CD14-positive monocyte (primary cell): ENCODE results near the gene FAM227B. TPM values are rescaled to one million over a fixed set of nuclear protein-coding genes. Genes with fewer than 3 reads are reported as not detected.

ENCODE experiments used
- DNase-seq, 3 donors: peaks; one replicate each; pipeline ENCODE4 v3.0.0-alpha.2; 2011 to 2022
- H2AFZ ChIP-seq: 2 replicates; pipeline ENCODE4 v1.6.0; 2012; ENCODE audit warnings: mild to moderate bottlenecking, low read depth, low read length, inconsistent platforms; ENCODE audit not compliant: insufficient read depth, poor library complexity, severe bottlenecking
- H3K27ac ChIP-seq, 2 donors: 1 replicate in 1 of 2; 2 replicates in 1 of 2; pipeline ENCODE4 v1.5.1; 2012 to 2013; ENCODE audit warnings: low read length in 2 of 2, control low read depth in 1 of 2, inconsistent platforms in 1 of 2, low read depth in 1 of 2, mild to moderate bottlenecking in 1 of 2
- H3K27me3 ChIP-seq, 2 donors: one replicate each; pipeline versions ENCODE4 v1.6.0 to v1.6.1; 2011 to 2013; ENCODE audit warnings: low read length in 2 of 2; ENCODE audit not compliant: control insufficient read depth in 2 of 2, insufficient read depth in 2 of 2
- H3K36me3 ChIP-seq, 2 donors: replicated peaks in 1 of 2; 1 replicate in 1 of 2; 2 replicates in 1 of 2; pipeline versions ENCODE4 v1.5.1 to v1.6.1; 2012 to 2013; ENCODE audit warnings: low read length in 2 of 2, control low read depth in 1 of 2, inconsistent platforms in 1 of 2, mild to moderate bottlenecking in 1 of 2; ENCODE audit not compliant: insufficient read depth in 2 of 2, control insufficient read depth in 1 of 2
- H3K4me1 ChIP-seq, 2 donors: 1 replicate in 1 of 2; 2 replicates in 1 of 2; pipeline versions ENCODE4 v1.5.1 to v1.6.1; 2012 to 2013; ENCODE audit warnings: low read length in 2 of 2, control low read depth in 1 of 2, inconsistent platforms in 1 of 2, mild to moderate bottlenecking in 1 of 2, moderate library complexity in 1 of 2; ENCODE audit not compliant: insufficient read depth in 2 of 2, control insufficient read depth in 1 of 2
- H3K4me2 ChIP-seq: replicated peaks from 2 replicates; pipeline ENCODE3; 2012; ENCODE audit warnings: low read length, moderate library complexity, mild to moderate bottlenecking; ENCODE audit not compliant: poor library complexity, severe bottlenecking; ENCODE audit errors: extremely low read depth
- H3K4me3 ChIP-seq, 3 experiments: fragments of 200-600 bp in 1 of 3; sonication (generic) in 1 of 3; replicated peaks in 1 of 3; 1 replicate in 2 of 3; 2 replicates in 1 of 3; pipeline ENCODE4 v1.5.1; 2011 to 2013; ENCODE audit warnings: low read length in 3 of 3, mild to moderate bottlenecking in 3 of 3, control low read depth in 2 of 3, low read depth in 2 of 3, inconsistent platforms in 1 of 3, moderate library complexity in 1 of 3
- H3K79me2 ChIP-seq: 2 replicates; pipeline ENCODE4 v1.6.0; 2012; ENCODE audit warnings: mild to moderate bottlenecking, control low read depth, inconsistent platforms, low read length, moderate library complexity; ENCODE audit not compliant: insufficient read depth
- H3K9ac ChIP-seq: 2 replicates; pipeline ENCODE4 v1.6.0; 2017; ENCODE audit warnings: low read length, mild to moderate bottlenecking; ENCODE audit not compliant: insufficient read depth, poor library complexity, severe bottlenecking
- H3K9me3 ChIP-seq, 2 donors: replicated peaks in 1 of 2; 1 replicate in 1 of 2; 2 replicates in 1 of 2; pipeline versions ENCODE4 v1.5.1 to v1.6.1; 2012 to 2013; ENCODE audit warnings: low read length in 2 of 2, control low read depth in 1 of 2; ENCODE audit not compliant: control insufficient read depth in 1 of 2, insufficient read depth in 1 of 2
- H4K20me1 ChIP-seq: 2 replicates; pipeline ENCODE4 v1.6.0; 2012; ENCODE audit warnings: mild to moderate bottlenecking, low read length, control low read depth, moderate library complexity; ENCODE audit not compliant: insufficient read depth
- H3K27ac Mint-ChIP-seq, 7 donors: one replicate each; pipeline ENCODE4 v1.8.0; 2020; ENCODE audit warnings: mild to moderate bottlenecking in 7 of 7, mixed read lengths in 7 of 7, moderate library complexity in 6 of 7, inconsistent platforms in 2 of 7
- H3K27me3 Mint-ChIP-seq, 3 donors: one replicate each; pipeline ENCODE4 v1.8.0; 2021 to 2022; ENCODE audit warnings: low read depth in 3 of 3, mild to moderate bottlenecking in 3 of 3, mixed read lengths in 3 of 3, moderate library complexity in 3 of 3, inconsistent platforms in 1 of 3
- H3K36me3 Mint-ChIP-seq, 2 donors: one replicate each; pipeline ENCODE4 v1.8.0; 2020; ENCODE audit warnings: mixed read lengths in 2 of 2, inconsistent platforms in 1 of 2, mild to moderate bottlenecking in 1 of 2
- H3K4me1 Mint-ChIP-seq: one replicate; pipeline ENCODE4 v1.8.0; 2020; ENCODE audit warnings: mild to moderate bottlenecking, mixed read lengths
- H3K4me3 Mint-ChIP-seq, 2 donors: one replicate each; pipeline ENCODE4 v1.8.0; 2020; ENCODE audit warnings: mild to moderate bottlenecking in 2 of 2, mixed read lengths in 2 of 2, moderate library complexity in 1 of 2
- H3K9me3 Mint-ChIP-seq, 7 donors: one replicate each; pipeline ENCODE4 v1.8.0; 2020 to 2022; ENCODE audit warnings: mixed read lengths in 7 of 7, mild to moderate bottlenecking in 6 of 7, moderate library complexity in 6 of 7, inconsistent platforms in 2 of 7
- CTCF ChIP-seq: fragments of 200-600 bp; IDR thresholded peaks from one replicate; pipeline ENCODE4 v1.8.0; 2022; ENCODE audit warnings: antibody characterized with exemption, mild to moderate bottlenecking
- WGBS: methylation state at CpG from one replicate; pipeline ENCODE4 v1.1.5; 2013; ENCODE audit warnings: missing lambda C conversion rate; ENCODE audit not compliant: insufficient coverage; 5-methylcytosine and 5-hydroxymethylcytosine counted together
- intact Hi-C, 2 donors: fragments of 100-400 bp; cut with micrococcal nuclease; formaldehyde crosslinking; loops; one replicate each; pipeline versions ENCODE4 v1.15.0 to v1.15.1; 2023
- polyA plus RNA-seq, 3 donors: library from polyadenylated mRNA; depleted of rRNA in 1 of 3; unstranded in 2 of 3; stranded (reverse) in 1 of 3; fragments of 300-500 nt in 2 of 3; fragments of >200 nt in 1 of 3; fragmentation: Illumina TruSeq in 2 of 3; gene quantifications; 1 replicate in 2 of 3; 2 replicates in 1 of 3; pipeline ENCODE4 v1.2.3, GENCODE V29; 2012 to 2021

FAM227B gene
- polyA plus RNA-seq, 3 donors = 0.28 to 0.72 (median 0.49) TPM

- no peak overlapping the region for H3K4me3 Mint-ChIP-seq
- Histone ChIP-seq H3K27me3 (no peaks in the 10 kb centered on the region), H3K9me3 (peaks cover 13 to 31% of the 10 kb centered on the region in 2 donors), H4K20me1 (no peaks in the 10 kb centered on the region), H3K4me1 (no peaks in the 10 kb centered on the region), H3K36me3 (no peaks in the 10 kb centered on the region), H3K27ac (no peak overlapping the region), H3K4me2 (no peak overlapping the region), H2AFZ (no peak overlapping the region), H3K9ac (no peak overlapping the region), H3K4me3 (no peak overlapping the region), H3K79me2 (no peaks in the 10 kb centered on the region)
- DNase-seq = no peak
- H3K9me3 Mint-ChIP-seq = peaks cover 19 to 37% (median 25%) of the 10 kb centered on the region in 7 donors
- no peak for TF ChIP-seq CTCF
- no peaks in the 10 kb centered on the region for H3K36me3 Mint-ChIP-seq
- no peaks in the 10 kb centered on the region for H3K27me3 Mint-ChIP-seq
- intact Hi-C loops = no loop called here
- no peak overlapping the region for H3K27ac Mint-ChIP-seq
- no peaks in the 10 kb centered on the region for H3K4me1 Mint-ChIP-seq
- no CpG with 5 or more reads among the region's 1 CpG for WGBS
Observed at GRCh38 chr15:49652922-49653321, 32.3 kb upstream of the FAM227B start.

- Mint-ChIP-seq H3K27ac (no peak overlapping the region), H3K27me3 (no peaks in the 10 kb centered on the region), H3K9me3 (peaks cover 14 to 35% (median 25%) of the 10 kb centered on the region in 7 donors), H3K4me3 (no peak overlapping the region), H3K4me1 (no peaks in the 10 kb centered on the region), H3K36me3 (peaks cover 4 to 7% of the 10 kb centered on the region in 2 donors)
- intact Hi-C loops = no loop called here
- Histone ChIP-seq H4K20me1 (no peaks in the 10 kb centered on the region), H3K79me2 (no peaks in the 10 kb centered on the region), H3K4me1 (no peaks in the 10 kb centered on the region), H3K36me3 (peaks cover 0 to 5% of the 10 kb centered on the region in 2 donors), H3K4me3 (no peak overlapping the region), H3K9me3 (peaks cover 13 to 31% of the 10 kb centered on the region in 2 donors), H3K27ac (no peak overlapping the region), H3K9ac (no peak overlapping the region), H2AFZ (no peak overlapping the region), H3K4me2 (no peak overlapping the region), H3K27me3 (no peaks in the 10 kb centered on the region)
- no peak for DNase-seq
- 67% methylated on average over 1 of the region's 2 CpGs for WGBS
- no peak for TF ChIP-seq CTCF
Observed at GRCh38 chr15:49650676-49651075, 30.1 kb upstream of the FAM227B start.
